Neuron (in vitro differentiated cells): Measurements from ENCODE around the gene BMS1.

Experiments used
- H2AFZ ChIP-seq: one replicate; pipeline ENCODE4 v1.6.1; 2013; ENCODE audit warnings: low read depth, mild to moderate bottlenecking, inconsistent platforms, low read length, moderate library complexity
- H3K27me3 ChIP-seq: one replicate; pipeline ENCODE4 v1.6.1; 2013; ENCODE audit warnings: low read length; ENCODE audit not compliant: insufficient read depth
- H3K36me3 ChIP-seq: one replicate; pipeline ENCODE4 v1.6.1; 2013; ENCODE audit warnings: low read length; ENCODE audit not compliant: insufficient read depth
- H3K4me1 ChIP-seq: one replicate; pipeline ENCODE4 v1.6.1; 2013; ENCODE audit warnings: low read length; ENCODE audit not compliant: insufficient read depth
- H3K4me3 ChIP-seq: 2 replicates; pipeline ENCODE4 v1.5.1; 2013; ENCODE audit warnings: mild to moderate bottlenecking, low read length, moderate library complexity
- H3K9me3 ChIP-seq: one replicate; pipeline ENCODE4 v1.6.1; 2013; ENCODE audit warnings: low read length

Gene BMS1

GRCh38 chr10:42875388-42875755 lies 92.8 kb downstream of the BMS1 start:
- Histone ChIP-seq H2AFZ (no peak overlapping the region), H3K4me3 (no peak overlapping the region)

GRCh38 chr10:42875798-42876341 lies 93.3 kb downstream of the BMS1 start:
- Histone ChIP-seq H3K36me3 (no peaks in the 10 kb centered on the region), H3K4me3 (no peak overlapping the region), H2AFZ (no peak overlapping the region), H3K4me1 (no peaks in the 10 kb centered on the region), H3K9me3 (no peaks in the 10 kb centered on the region), H3K27me3 (no peaks in the 10 kb centered on the region)

More at GRCh38 chr10:42875388-42875755, 92.8 kb downstream of the BMS1 start:
- H3K36me3 ChIP-seq, result no peaks in the 10 kb centered on the region
- no peaks in the 10 kb centered on the region for H3K27me3 ChIP-seq
- no peaks in the 10 kb centered on the region for H3K4me1 ChIP-seq
- no peaks in the 10 kb centered on the region for H3K9me3 ChIP-seq

- Histone ChIP-seq H3K4me3 (no peak overlapping the region), H3K27me3 (no peaks in the 10 kb centered on the region), H2AFZ (no peak overlapping the region)
These were observed 93.9 kb downstream of the BMS1 start for GRCh38 chr10:42876476-42876875.

GRCh38 chr10:42876945-42877344 lies 94.3 kb downstream of the BMS1 start:
- H3K4me3 ChIP-seq, result no peak overlapping the region
- no peak overlapping the region for H2AFZ ChIP-seq
- no peaks in the 10 kb centered on the region for H3K9me3 ChIP-seq
- no peaks in the 10 kb centered on the region for H3K4me1 ChIP-seq
- H3K36me3 ChIP-seq, result no peaks in the 10 kb centered on the region
- no peaks in the 10 kb centered on the region for H3K27me3 ChIP-seq

More at GRCh38 chr10:42876476-42876875, 93.9 kb downstream of the BMS1 start:
- Histone ChIP-seq H3K36me3 (no peaks in the 10 kb centered on the region), H3K9me3 (no peaks in the 10 kb centered on the region), H3K4me1 (no peaks in the 10 kb centered on the region)

GRCh38 chr10:42877496-42878030 lies 95.0 kb downstream of the BMS1 start:
- Histone ChIP-seq H3K36me3 (no peaks in the 10 kb centered on the region), H3K9me3 (peaks cover 2% of the 10 kb centered on the region), H3K4me1 (no peaks in the 10 kb centered on the region), H3K27me3 (no peaks in the 10 kb centered on the region), H3K4me3 (no peak overlapping the region), H2AFZ (no peak overlapping the region)

GRCh38 chr10:42878134-42878820 lies 95.7 kb downstream of the BMS1 start:
- Histone ChIP-seq H3K4me3 (no peak overlapping the region), H3K4me1 (no peaks in the 10 kb centered on the region), H3K9me3 (peaks cover 2% of the 10 kb centered on the region), H2AFZ (no peak overlapping the region), H3K27me3 (no peaks in the 10 kb centered on the region), H3K36me3 (no peaks in the 10 kb centered on the region)

- no peaks in the 10 kb centered on the region for H3K4me1 ChIP-seq
- H2AFZ ChIP-seq, result no peak overlapping the region
- no peaks in the 10 kb centered on the region for H3K27me3 ChIP-seq
These were observed 96.2 kb downstream of the BMS1 start for GRCh38 chr10:42878821-42879195.

GRCh38 chr10:42879380-42880254 lies 97.0 kb downstream of the BMS1 start:
- no peaks in the 10 kb centered on the region for H3K36me3 ChIP-seq
- peaks cover 2% of the 10 kb centered on the region for H3K9me3 ChIP-seq
- H3K4me1 ChIP-seq, result no peaks in the 10 kb centered on the region
- H3K27me3 ChIP-seq, result no peaks in the 10 kb centered on the region
- no peak overlapping the region for H2AFZ ChIP-seq
- H3K4me3 ChIP-seq, result no peak overlapping the region

More at GRCh38 chr10:42878821-42879195, 96.2 kb downstream of the BMS1 start:
- Histone ChIP-seq H3K36me3 (no peaks in the 10 kb centered on the region), H3K9me3 (peaks cover 2% of the 10 kb centered on the region), H3K4me3 (no peak overlapping the region)

GRCh38 chr10:42880255-42880620 lies 97.6 kb downstream of the BMS1 start:
- Histone ChIP-seq H3K9me3 (peaks cover 2% of the 10 kb centered on the region), H3K4me3 (no peak overlapping the region), H3K4me1 (no peaks in the 10 kb centered on the region), H3K27me3 (no peaks in the 10 kb centered on the region), H2AFZ (no peak overlapping the region), H3K36me3 (no peaks in the 10 kb centered on the region)

GRCh38 chr10:42882597-42882996 lies 100.0 kb downstream of the BMS1 start:
- H3K4me3 ChIP-seq, result no peak overlapping the region
- no peaks in the 10 kb centered on the region for H3K36me3 ChIP-seq
- H2AFZ ChIP-seq, result no peak overlapping the region
- peaks cover 2% of the 10 kb centered on the region for H3K9me3 ChIP-seq
- H3K4me1 ChIP-seq, result no peaks in the 10 kb centered on the region
- no peaks in the 10 kb centered on the region for H3K27me3 ChIP-seq
